Activated CD4-positive, alpha-beta T cell treated with anti-CD3 and anti-CD28 coated beads, Interleukin-2, amount 50 U/mL, for 24 hours (primary cell): ENCODE measurements around the gene OR2H1.

Experiments
- DNase-seq, 2 donors: peaks; one replicate each; pipeline ENCODE4 v3.0.0-alpha.2; 2020; ENCODE audit warnings: low read depth in 1 of 2, low spot score in 1 of 2

OR2H1 gene

GRCh38 chr6:29509711-29510110, 52.8 kb downstream of the OR2H1 start:
- no peak for DNase-seq

GRCh38 chr6:29510202-29510601, 53.2 kb downstream of the OR2H1 start:
- DNase-seq, result no peak

GRCh38 chr6:29510746-29511300, 53.9 kb downstream of the OR2H1 start:
- no peak for DNase-seq
